ENCODE measurements around the gene GTF3C2. TPM values are rescaled to one million over a fixed set of nuclear protein-coding genes. Genes with fewer than 3 reads are reported as not detected.

GTF3C2 gene
- total and polyA plus RNA-seq, 9 of the 15 experiments (the other 6 are each of a cell fraction or from before 2014, with no cell fraction given) = 35.5 to 96.8 (median 53.0) TPM

- TF ChIP-seq E4F1 (CRISPR knock-in tag; IDR thresholded peaks at IDR 0.05; ENCODE audit: borderline replicate concordance) (no peak), BRF1 (IDR thresholded peaks at IDR 0.05; ENCODE audit: borderline replicate concordance, extremely low read depth, insufficient read length) (no peak), ZC3H4 (CRISPR knock-in tag; IDR thresholded peaks at IDR 0.05; ENCODE audit: borderline replicate concordance) (peak; percentile 80; the same call in 1 of the 2 replicates), CEBPB (tag; IDR thresholded peaks at IDR 0.05) (0 out of 2 replicates have a peak, but pooled peaks have one; percentile 10), JUN (IDR thresholded peaks at IDR 0.05; ENCODE audit: borderline replicate concordance, low read depth, low read length) (peak; percentile 69; the same call in 1 of the 2 replicates), JUN (CRISPR knock-in tag; IDR thresholded peaks at IDR 0.05; ENCODE audit: borderline replicate concordance) (no peak), THAP12 (CRISPR knock-in tag; IDR thresholded peaks at IDR 0.05) (peak; percentile 68; the same call in 1 of the 2 replicates), POLR2AphosphoS2 (IDR thresholded peaks at IDR 0.05; ENCODE audit: low read length) (peak; percentile 96), ELF1 (tag; IDR thresholded peaks at IDR 0.05) (no peak), FOXP1 (CRISPR knock-in tag; IDR thresholded peaks at IDR 0.05) (peak; percentile 64; the same call in 1 of the 2 replicates), ATF6 (CRISPR knock-in tag; IDR thresholded peaks at IDR 0.05) (peak; percentile 2; the same call in 1 of the 2 replicates), MLX (CRISPR knock-in tag; conservative IDR thresholded peaks at IDR 0.05) (0 out of 4 replicates have a peak, but pooled peaks of 1 of the 2 experiments have one; percentile 29), ATF3 (IDR thresholded peaks at IDR 0.05) (peak; percentile 38; the same call in 1 of the 2 replicates), ATF3 (CRISPR knock-in tag; conservative IDR thresholded peaks at IDR 0.05) (no peak), SLC30A9 (CRISPR knock-in tag; IDR thresholded peaks at IDR 0.05) (no peak), KDM5B (IDR thresholded peaks at IDR 0.05; ENCODE audit: insufficient replicate concordance, low read depth, low read length) (peak; percentile 76), PHF20 (IDR thresholded peaks at IDR 0.05; ENCODE audit: partially characterized antibody) (peak; percentile 89)
These were observed 33.6 kb downstream of the GTF3C2 start, which contains the start of gene MPV17 (continued) for GRCh38 chr2:27322766-27323595.
